Measurements from ENCODE around the gene KCTD11. TPM values are rescaled to one million over a fixed set of nuclear protein-coding genes. Genes with fewer than 3 reads are reported as not detected.
"Not testable (repeated sequence)": the region's sequence is repeated elsewhere in the genome, so short reads cannot be mapped to it uniquely, and the experiment has no call there.

Gene KCTD11
- total RNA-seq, 1 experiment from 2014 or later, result 1.7 TPM

GRCh38 chr17:7365963-7366362 is 14.0 kb downstream of the KCTD11 start:
- not testable (repeated sequence) for H3K36me3 ChIP-seq; H3K27ac ChIP-seq; H3K9me3 ChIP-seq (replicated peaks); H3K4me1 ChIP-seq; H3K27me3 ChIP-seq; H3K4me3 ChIP-seq; DNase-seq

GRCh38 chr17:7367083-7367482 is 15.1 kb downstream of the KCTD11 start:
- Histone ChIP-seq H3K36me3 (no peaks in the 10 kb centered on the region), H3K27ac (no peak overlapping the region), H3K27me3 (no peaks in the 10 kb centered on the region), H3K4me3 (no peak overlapping the region), H3K4me1 (no peaks in the 10 kb centered on the region), H3K9me3 (replicated peaks) (no peaks in the 10 kb centered on the region)
- DNase-seq, result no peak

GRCh38 chr17:7367918-7368598 is 16.1 kb downstream of the KCTD11 start:
- no peak overlapping the region for H3K27ac ChIP-seq
- no peaks in the 10 kb centered on the region for H3K9me3 ChIP-seq (replicated peaks)
- H3K27me3 ChIP-seq, result no peaks in the 10 kb centered on the region
- H3K4me3 ChIP-seq, result no peak overlapping the region
- H3K36me3 ChIP-seq, result no peaks in the 10 kb centered on the region
- DNase-seq, result no peak
- no peaks in the 10 kb centered on the region for H3K4me1 ChIP-seq

GRCh38 chr17:7368599-7368994 is 16.6 kb downstream of the KCTD11 start:
- not testable (repeated sequence) for H3K4me3 ChIP-seq; H3K36me3 ChIP-seq; H3K27me3 ChIP-seq; H3K4me1 ChIP-seq; H3K9me3 ChIP-seq (replicated peaks); DNase-seq; H3K27ac ChIP-seq

- no peak for DNase-seq
- Histone ChIP-seq H3K9me3 (replicated peaks) (no peaks in the 10 kb centered on the region), H3K27ac (no peak overlapping the region), H3K4me1 (no peaks in the 10 kb centered on the region), H3K4me3 (no peak overlapping the region), H3K27me3 (no peaks in the 10 kb centered on the region), H3K36me3 (no peaks in the 10 kb centered on the region)
These were observed 17.9 kb downstream of the KCTD11 start for GRCh38 chr17:7369825-7370224.

GRCh38 chr17:7370853-7371252 is 18.9 kb downstream of the KCTD11 start:
- no peak for DNase-seq
- H3K36me3 ChIP-seq, result no peaks in the 10 kb centered on the region
- no peak overlapping the region for H3K4me3 ChIP-seq
- no peaks in the 10 kb centered on the region for H3K27me3 ChIP-seq
- H3K27ac ChIP-seq, result no peak overlapping the region
- no peaks in the 10 kb centered on the region for H3K9me3 ChIP-seq (replicated peaks)
- no peaks in the 10 kb centered on the region for H3K4me1 ChIP-seq

- Histone ChIP-seq H3K4me3 (no peak overlapping the region), H3K27ac (no peak overlapping the region), H3K36me3 (no peaks in the 10 kb centered on the region), H3K4me1 (no peaks in the 10 kb centered on the region), H3K9me3 (replicated peaks) (0 out of 2 replicates have a peak, but pooled peaks cover 3% of the 10 kb centered on the region), H3K27me3 (no peaks in the 10 kb centered on the region)
- DNase-seq, result no peak
These were observed 22.4 kb downstream of the KCTD11 start for GRCh38 chr17:7374353-7374752.

- H3K4me1 ChIP-seq, result no peaks in the 10 kb centered on the region
- H3K27me3 ChIP-seq, result no peaks in the 10 kb centered on the region
- H3K9me3 ChIP-seq (replicated peaks), result 0 out of 2 replicates have a peak, but pooled peaks cover 3% of the 10 kb centered on the region
- H3K36me3 ChIP-seq, result no peaks in the 10 kb centered on the region
- DNase-seq, result no peak
- H3K4me3 ChIP-seq, result no peak overlapping the region
- H3K27ac ChIP-seq, result no peak overlapping the region
These were observed 27.2 kb downstream of the KCTD11 start for GRCh38 chr17:7379134-7379533.

- no peaks in the 10 kb centered on the region for H3K4me1 ChIP-seq
- DNase-seq, result peak; percentile 18 to 28
- no peaks in the 10 kb centered on the region for H3K27me3 ChIP-seq
- 0 out of 2 replicates have a peak, but pooled peaks cover 3% of the 10 kb centered on the region for H3K9me3 ChIP-seq (replicated peaks)
- no peak overlapping the region for H3K27ac ChIP-seq
- H3K4me3 ChIP-seq, result no peak overlapping the region
- no peaks in the 10 kb centered on the region for H3K36me3 ChIP-seq
These were observed 28.4 kb downstream of the KCTD11 start for GRCh38 chr17:7380321-7380720.

- H3K27me3 ChIP-seq, result no peaks in the 10 kb centered on the region
- H3K36me3 ChIP-seq, result no peaks in the 10 kb centered on the region
- H3K9me3 ChIP-seq (replicated peaks), result 0 out of 2 replicates have a peak, but pooled peaks cover 3% of the 10 kb centered on the region
- H3K27ac ChIP-seq, result no peak within 1 kb of the TSS
- H3K4me3 ChIP-seq, result no peak within 1 kb of the TSS
- no peaks in the 10 kb centered on the region for H3K4me1 ChIP-seq
- DNase-seq, result no peak
These were observed 29.1 kb downstream of the KCTD11 start, which contains the start of gene TNK1 for GRCh38 chr17:7380855-7381683. TSS of gene TNK1 (plus strand) at chr17:7381089. CDS start at chr17:7382927, 1,838 bp downstream.

- Histone ChIP-seq H3K36me3 (no peaks in the 10 kb centered on the region), H3K4me1 (no peaks in the 10 kb centered on the region), H3K27ac (no peak overlapping the region), H3K4me3 (no peak overlapping the region), H3K27me3 (no peaks in the 10 kb centered on the region), H3K9me3 (replicated peaks) (0 out of 2 replicates have a peak, but pooled peaks cover 3% of the 10 kb centered on the region)
- DNase-seq, result no peak
These were observed 30.9 kb downstream of the KCTD11 start for GRCh38 chr17:7382901-7383300.

GRCh38 chr17:7383371-7383741 is 31.4 kb downstream of the KCTD11 start:
- H3K9me3 ChIP-seq (replicated peaks), result 0 out of 2 replicates have a peak, but pooled peaks cover 3% of the 10 kb centered on the region
- no peaks in the 10 kb centered on the region for H3K27me3 ChIP-seq
- no peak for DNase-seq
- no peak overlapping the region for H3K4me3 ChIP-seq
- H3K36me3 ChIP-seq, result no peaks in the 10 kb centered on the region
- no peaks in the 10 kb centered on the region for H3K4me1 ChIP-seq
- no peak overlapping the region for H3K27ac ChIP-seq

- Histone ChIP-seq H3K4me1 (no peaks in the 10 kb centered on the region), H3K27ac (no peak overlapping the region)
- no peak for DNase-seq
These were observed 32.0 kb downstream of the KCTD11 start for GRCh38 chr17:7383742-7384488.

GRCh38 chr17:7384489-7385081 is 32.6 kb downstream of the KCTD11 start:
- H3K9me3 ChIP-seq (replicated peaks), result no peaks in the 10 kb centered on the region
- no peaks in the 10 kb centered on the region for H3K27me3 ChIP-seq
- H3K36me3 ChIP-seq, result no peaks in the 10 kb centered on the region
- DNase-seq, result no peak
- no peaks in the 10 kb centered on the region for H3K4me1 ChIP-seq
- H3K4me3 ChIP-seq, result no peak overlapping the region
- no peak overlapping the region for H3K27ac ChIP-seq

More at GRCh38 chr17:7383742-7384488, 32.0 kb downstream of the KCTD11 start:
- H3K9me3 ChIP-seq (replicated peaks), result 0 out of 2 replicates have a peak, but pooled peaks cover 3% of the 10 kb centered on the region
- H3K4me3 ChIP-seq, result no peak overlapping the region
- H3K27me3 ChIP-seq, result no peaks in the 10 kb centered on the region
- H3K36me3 ChIP-seq, result no peaks in the 10 kb centered on the region
